NCI-H1436 (cell line): ENCODE measurements around the gene C6orf58.

Experiments
- DNase-seq: peaks from one replicate; lab custom pipeline; 2025; lab: John Stamatoyannopoulos, UW

The C6orf58 gene

GRCh38 chr6:127576874-127577273 is at the start of gene C6orf58:
Gene C6orf58 (plus strand): TSS chr6:127577174. CDS start chr6:127577186, 12 bp downstream.
- no peak for DNase-seq

- DNase-seq: no peak
These were observed 44.0 kb upstream of the C6orf58 start for GRCh38 chr6:127533011-127533410.

- DNase-seq: no peak
These were observed 43.2 kb upstream of the C6orf58 start for GRCh38 chr6:127533736-127534135.

- no peak for DNase-seq
These were observed 38.2 kb upstream of the C6orf58 start for GRCh38 chr6:127538750-127539264.

- peak; percentile 22 for DNase-seq
These were observed 37.7 kb upstream of the C6orf58 start for GRCh38 chr6:127539272-127539671.

GRCh38 chr6:127547215-127547614 is 29.8 kb upstream of the C6orf58 start:
- no peak for DNase-seq

GRCh38 chr6:127547904-127548649 is 28.9 kb upstream of the C6orf58 start:
- no peak for DNase-seq

GRCh38 chr6:127550403-127550802 is 26.6 kb upstream of the C6orf58 start:
- no peak for DNase-seq

- DNase-seq: peak; percentile 60
These were observed 22.5 kb upstream of the C6orf58 start for GRCh38 chr6:127554435-127555006.

- DNase-seq: no peak
These were observed 15.3 kb upstream of the C6orf58 start for GRCh38 chr6:127561660-127562059.

- DNase-seq: no peak
These were observed 12.2 kb upstream of the C6orf58 start for GRCh38 chr6:127564761-127565160.

- no peak for DNase-seq
These were observed 10.9 kb upstream of the C6orf58 start for GRCh38 chr6:127566119-127566518.

GRCh38 chr6:127566651-127567050 is 10.3 kb upstream of the C6orf58 start:
- DNase-seq: no peak

GRCh38 chr6:127567476-127567875 is 9.5 kb upstream of the C6orf58 start:
- no peak for DNase-seq

GRCh38 chr6:127570739-127571389 is 6.1 kb upstream of the C6orf58 start:
- no peak for DNase-seq

GRCh38 chr6:127578900-127579299 is 1.9 kb downstream of the C6orf58 start:
- DNase-seq: no peak

GRCh38 chr6:127581576-127581975 is 4.6 kb downstream of the C6orf58 start:
- DNase-seq: no peak

- no peak for DNase-seq
These were observed 5.9 kb downstream of the C6orf58 start for GRCh38 chr6:127582777-127583462.

GRCh38 chr6:127585123-127585522 is 8.1 kb downstream of the C6orf58 start:
- no peak for DNase-seq

- DNase-seq: peak; percentile 42
These were observed 9.4 kb downstream of the C6orf58 start for GRCh38 chr6:127586372-127586771.

- no peak for DNase-seq
These were observed 10.9 kb downstream of the C6orf58 start for GRCh38 chr6:127587875-127588274.

- DNase-seq: no peak
These were observed 12.2 kb downstream of the C6orf58 start for GRCh38 chr6:127589135-127589534.
